COLO829 (cell line): ENCODE data around the gene VDAC2.

Experiments used
- DNase-seq: peaks from one replicate; pipeline ENCODE4 v3.0.0; 2012; ENCODE audit warnings: low spot score

Gene VDAC2

DNA sequence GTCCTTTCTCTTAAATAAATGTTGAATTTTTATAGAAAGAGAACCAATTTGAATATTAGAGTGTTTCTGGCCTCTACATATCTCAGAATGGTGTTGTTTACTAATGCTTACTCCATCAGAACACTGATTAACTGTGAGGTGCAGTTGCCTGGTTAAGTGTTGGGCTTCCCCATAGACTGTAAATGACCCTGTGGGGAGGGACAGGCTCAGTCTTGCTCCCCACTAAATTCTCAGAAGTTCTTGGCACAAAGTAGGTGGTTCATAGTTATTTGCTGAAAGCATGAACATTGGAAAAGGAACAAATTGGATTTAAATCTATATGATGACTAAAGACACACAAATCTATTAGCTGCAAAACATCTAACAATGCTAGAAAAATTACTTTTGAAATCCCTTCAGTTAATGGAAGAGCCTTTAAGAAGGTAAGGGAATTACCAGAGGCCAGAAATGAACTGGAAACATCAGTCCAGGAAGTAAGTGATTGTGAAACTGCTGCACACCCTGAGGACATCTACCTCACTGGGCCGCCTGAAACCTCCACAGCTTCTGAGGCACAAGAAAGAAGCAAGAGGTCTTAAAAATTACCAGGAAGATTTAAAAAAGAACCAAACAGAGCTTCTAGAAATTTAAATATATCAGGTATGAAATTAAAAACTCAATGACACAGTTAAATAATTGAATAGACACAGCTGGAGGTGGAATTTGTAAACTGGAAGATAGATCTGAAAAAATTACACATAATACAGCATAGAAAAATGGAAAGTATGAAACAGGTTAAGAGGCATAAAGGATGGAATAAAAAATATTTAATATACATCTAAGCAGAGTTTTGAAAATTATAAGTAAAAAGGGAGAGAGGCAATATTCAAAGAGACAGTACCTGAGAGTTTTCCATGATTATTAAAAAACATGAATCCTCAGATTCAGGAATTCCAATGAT, 43.0 kb downstream of the VDAC2 start:
- no peak for DNase-seq

- DNase-seq, result no peak
These were observed 44.1 kb downstream of the VDAC2 start for GRCh38 chr10:75254739-75255138.

DNA sequence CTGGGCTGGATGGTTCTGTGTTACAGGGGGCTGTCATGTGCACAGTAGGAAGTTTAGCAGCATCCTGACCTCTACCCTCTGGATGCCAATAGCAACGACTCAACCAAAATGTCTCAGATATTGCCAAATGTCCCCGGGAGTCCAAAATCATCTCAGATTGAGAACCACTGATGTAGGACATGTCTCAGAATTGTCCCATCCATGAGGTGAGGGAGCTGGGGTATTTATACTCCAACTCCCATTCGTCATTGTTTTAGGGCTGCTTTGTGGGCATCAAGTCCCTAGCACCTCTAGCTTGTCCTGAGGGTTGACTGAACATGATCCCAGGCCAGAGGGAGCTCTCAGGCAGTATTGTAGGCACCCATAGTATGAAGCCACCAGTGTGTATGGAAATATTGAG, 50.4 kb downstream of the VDAC2 start:
- no peak for DNase-seq

DNA sequence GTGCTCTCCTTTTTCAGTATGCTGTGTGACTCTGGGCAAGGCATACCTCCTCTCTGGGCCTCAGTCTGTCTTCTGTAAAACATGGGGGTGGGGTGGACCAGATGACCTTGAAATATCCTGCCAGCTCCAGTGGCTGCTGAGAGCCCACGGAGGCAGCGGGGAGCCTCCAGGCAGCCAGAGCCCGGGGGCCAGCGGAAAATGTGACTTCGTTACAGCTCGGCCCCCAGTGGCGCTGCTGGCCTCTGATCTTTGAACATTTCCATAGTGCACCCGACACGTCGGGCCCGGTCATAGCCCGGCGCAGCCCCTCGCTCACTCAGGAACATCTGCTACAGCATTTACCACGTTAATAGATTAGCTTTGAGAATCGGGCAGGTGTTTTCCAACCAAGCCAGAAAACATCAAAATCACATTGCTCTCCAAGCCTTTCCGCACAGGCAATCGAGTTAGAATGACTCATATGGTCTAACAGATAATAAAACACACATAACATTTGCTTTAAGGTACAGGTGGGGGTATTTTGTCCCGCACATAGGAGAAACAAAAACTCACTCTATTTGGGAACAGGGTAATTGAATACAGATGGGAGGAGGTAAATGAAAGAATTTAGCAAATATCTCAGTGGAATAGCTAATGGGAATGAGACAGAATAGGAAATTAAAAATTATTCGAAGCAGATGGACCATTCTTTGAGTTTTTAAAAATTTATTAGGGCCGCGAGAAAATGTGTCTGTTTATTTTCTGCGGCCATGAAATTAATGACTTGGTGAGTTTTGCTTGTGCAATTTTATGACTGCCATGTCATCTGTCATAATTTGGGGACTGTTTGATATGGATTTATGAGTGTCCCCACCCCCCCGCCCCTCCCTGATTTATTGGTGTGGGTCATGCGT, 51.5 kb downstream of the VDAC2 start:
- no peak for DNase-seq

DNA sequence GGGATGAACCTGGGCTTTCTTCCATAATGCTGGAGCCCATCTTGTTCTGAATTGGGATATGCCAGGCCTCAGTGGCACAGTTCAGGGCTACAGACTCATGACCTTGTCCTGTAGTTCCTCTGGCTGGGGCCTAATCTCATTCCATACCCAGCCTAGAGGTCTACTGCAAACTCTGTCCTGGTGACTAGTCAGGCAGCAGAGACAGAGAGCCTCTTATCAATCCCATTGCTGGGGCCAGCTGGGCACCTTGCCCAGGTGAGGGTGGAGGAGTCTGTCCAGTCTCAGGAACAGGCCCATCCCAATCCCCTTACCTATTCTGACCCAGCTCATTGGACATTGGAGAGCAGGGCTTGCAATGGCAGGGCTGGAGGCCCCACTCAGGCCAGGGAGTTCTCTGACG, 53.2 kb downstream of the VDAC2 start:
- DNase-seq, result no peak

DNA sequence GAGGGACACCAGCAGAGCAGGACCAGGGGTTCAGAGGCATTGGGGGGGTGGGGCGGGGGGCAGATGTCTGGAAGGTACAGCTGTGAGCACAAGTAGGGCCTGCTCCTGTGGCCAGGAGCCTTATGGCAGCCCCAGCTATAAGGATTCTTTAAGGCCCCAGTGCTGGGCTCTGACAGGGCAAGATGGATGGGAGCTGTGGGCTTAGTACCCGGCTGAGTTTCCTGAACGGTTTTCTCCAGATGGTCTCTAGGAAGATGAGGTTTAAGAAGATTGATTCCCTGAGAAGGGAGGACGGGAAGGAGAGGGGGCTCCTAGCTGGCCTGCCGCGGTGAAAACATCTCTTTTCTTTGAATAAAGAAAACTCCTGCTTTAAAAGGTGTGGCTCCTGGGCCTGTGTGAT, 55.3 kb downstream of the VDAC2 start:
- DNase-seq, result no peak

- DNase-seq, result no peak
These were observed 56.3 kb downstream of the VDAC2 start for GRCh38 chr10:75266945-75267344.

- no peak for DNase-seq
These were observed 59.0 kb downstream of the VDAC2 start for GRCh38 chr10:75269605-75270004.

- no peak for DNase-seq
These were observed 61.5 kb downstream of the VDAC2 start for GRCh38 chr10:75272094-75272493.

GRCh38 chr10:75272896-75273295, 62.3 kb downstream of the VDAC2 start:
- DNase-seq, result no peak

DNA sequence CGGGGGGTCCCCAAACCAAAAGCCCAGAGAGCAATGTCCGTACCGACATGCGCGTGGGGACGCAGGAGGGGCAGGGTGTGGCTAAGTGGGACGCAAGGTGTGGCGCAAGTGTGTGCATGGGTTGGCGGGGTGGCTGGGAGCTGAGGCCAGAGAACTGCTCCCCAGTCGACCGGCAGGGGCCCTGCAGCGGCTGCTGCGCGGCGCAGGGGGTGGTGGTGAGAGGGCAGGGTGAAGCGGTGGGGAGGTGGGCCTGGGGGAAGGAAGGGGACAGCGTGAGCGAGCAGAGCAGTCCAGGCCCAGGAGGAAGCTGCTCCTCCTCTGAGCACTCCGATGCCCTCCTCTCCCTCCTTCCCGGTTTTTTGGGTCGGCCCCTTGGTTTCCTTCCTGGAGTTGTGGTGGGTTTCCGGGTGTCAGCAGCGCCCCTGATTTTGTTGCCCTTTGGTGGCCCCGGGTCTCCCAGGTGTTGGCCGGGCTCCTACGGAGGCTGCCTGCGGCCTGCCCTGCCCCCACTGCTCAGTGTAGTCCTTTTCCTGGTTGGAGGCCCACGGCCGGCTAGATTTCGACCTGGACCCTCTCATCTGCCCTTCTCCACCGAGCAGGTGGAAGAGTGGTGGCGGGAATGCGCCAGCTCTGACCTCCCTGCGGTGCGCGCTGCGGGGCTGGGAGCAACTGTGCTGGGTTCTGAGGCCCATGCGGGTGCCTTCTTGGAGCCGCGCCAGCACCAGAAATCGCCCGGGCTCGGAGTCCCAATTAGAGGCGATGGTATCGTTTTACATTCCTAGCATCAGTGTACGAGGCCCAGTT, 65.7 kb downstream of the VDAC2 start:
- DNase-seq, result no peak

GRCh38 chr10:75280236-75280635, 69.6 kb downstream of the VDAC2 start:
- DNase-seq, result no peak
